Raji (cell line): ENCODE results near the gene TSG101.

Experiments used
- POLR2A ChIP-seq: IDR thresholded peaks from 2 replicates; pipeline ENCODE4 v1.6.1; 2011; ENCODE audit warnings: low read depth, low read length, control low read depth; ENCODE audit not compliant: insufficient read depth

Gene TSG101

DNA sequence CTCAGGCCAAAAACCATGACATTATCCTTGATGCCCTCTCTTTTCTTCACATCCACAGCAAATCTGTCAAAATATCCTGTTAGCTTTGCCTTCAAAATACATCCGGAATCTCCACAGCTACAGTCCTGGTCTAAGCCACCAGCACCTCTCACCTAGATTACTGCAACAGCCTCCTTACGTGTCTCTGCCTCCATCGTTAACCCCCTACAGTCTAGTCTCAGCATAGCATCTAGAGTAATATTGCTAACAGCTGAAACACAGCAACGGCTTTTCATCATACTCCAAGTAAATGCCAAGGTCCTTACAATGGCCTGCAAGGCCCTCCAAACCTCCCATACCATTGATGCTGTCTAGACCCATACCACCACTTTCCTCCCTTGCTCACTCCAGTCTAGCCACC, 4.4 kb downstream of the TSG101 start:
- TF ChIP-seq POLR2A, result no peak

DNA sequence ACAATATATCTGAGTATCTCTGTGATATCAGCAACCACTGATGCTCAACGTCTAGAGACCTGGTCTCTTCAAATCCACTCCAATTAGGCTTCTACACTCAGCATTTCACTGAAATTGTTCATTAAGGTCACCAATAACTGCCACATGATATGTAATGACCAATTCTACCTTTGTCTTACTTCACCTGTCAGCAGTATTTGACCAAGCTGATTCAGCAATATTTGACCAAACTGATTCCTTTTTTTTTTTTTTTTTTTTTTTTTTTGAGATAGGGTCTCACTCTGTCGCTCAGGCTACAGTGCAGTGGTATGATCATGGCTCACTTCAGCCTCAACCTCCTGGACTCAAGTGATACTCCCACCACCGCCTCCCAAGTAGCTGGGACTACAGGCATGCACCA, 5.6 kb downstream of the TSG101 start:
- TF ChIP-seq POLR2A, result no peak

DNA sequence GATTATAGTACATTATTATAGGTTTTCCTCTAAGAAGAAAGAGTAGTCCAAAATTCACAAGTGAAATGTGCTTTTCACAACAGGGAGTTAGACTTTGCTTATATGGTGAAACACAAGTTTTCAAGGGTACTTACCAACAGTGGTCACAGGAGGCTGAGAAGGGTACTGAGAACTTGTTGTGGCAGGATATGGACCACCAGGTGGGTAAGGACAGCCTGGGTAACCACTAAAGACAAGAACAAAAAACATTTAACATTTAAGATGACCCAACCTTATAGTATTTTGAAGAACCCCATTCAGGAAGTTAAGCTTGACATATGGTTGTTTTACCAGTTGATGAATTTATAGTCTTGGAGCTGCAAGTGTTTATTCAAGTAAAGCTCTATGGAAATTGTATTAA, 24.4 kb downstream of the TSG101 start:
- no peak for TF ChIP-seq POLR2A

DNA sequence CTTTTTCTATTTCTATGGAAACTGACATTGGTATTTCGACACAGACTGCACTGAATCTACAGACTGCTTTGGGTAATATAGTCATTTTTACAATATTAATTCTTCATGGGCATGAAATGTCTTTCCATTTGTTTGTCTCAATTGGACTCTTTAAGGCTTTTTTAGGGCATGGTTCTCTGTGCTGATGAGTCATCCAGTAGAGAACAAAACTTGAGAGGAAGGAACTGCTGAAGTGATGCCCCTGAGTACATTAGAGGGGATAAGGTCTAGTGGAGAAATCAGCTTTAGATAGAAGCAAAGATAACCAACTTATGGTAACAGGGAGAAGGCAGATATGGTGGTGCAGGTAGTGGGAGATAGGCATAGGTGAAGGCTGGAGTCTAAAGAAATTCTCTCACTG, 25.1 kb downstream of the TSG101 start:
- TF ChIP-seq POLR2A, result no peak

DNA sequence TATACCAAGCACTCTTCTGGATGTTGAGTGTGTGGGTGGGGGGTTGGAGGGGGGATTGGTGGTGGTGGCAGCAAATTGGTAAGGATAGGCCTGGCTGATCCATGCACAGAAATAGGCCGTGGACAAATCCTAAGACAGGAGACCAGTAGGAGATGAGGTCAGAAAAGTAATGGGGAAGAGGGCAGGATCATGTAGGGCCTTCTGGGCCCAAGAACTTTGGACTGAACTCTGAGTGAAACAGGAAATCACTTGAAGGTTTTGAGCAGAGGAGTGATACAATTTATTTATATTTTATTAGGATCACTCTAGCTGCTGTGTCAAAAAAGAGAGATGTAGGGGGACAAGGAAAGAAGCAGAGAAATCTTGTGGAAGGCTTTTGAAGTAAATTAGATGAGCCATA, 28.7 kb downstream of the TSG101 start:
- no peak for TF ChIP-seq POLR2A

DNA sequence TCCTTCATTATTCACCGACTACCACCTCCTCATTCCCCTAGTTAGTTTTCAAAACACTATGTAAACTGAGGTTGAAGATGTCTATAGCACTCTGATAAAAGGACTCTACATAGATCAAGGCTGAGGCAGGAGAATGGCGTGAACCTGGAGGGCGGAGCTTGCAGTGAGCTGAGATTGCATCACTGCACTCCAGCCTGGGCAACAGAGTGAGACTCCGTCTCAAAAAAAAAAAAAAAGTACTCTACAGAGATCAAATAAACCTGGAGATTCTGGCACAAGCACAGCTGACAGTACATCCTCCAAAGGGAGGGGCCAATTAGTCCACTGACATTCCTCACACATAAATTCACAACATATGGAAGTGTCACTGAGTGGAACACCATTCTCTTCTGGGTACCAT, 31.0 kb downstream of the TSG101 start:
- TF ChIP-seq POLR2A, result no peak

DNA sequence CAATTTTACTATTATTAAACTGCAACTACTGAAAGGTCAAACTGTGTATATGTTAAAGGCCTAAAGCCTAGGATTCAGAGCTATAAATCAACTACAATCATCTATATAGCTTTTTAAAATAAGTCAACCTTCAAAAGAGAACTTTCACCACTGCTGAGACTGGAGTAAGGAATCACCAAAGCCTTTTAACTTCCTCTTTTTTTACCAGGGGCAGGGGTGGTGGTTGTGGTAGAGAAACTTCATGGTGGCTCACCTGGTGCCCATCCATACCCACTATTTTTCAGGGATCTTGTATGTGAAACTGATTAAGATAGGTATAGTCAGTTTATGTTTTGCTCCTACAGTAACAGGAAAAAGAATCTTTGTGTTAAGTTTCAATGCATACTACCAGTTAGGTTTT, 31.5 kb downstream of the TSG101 start:
- no peak for TF ChIP-seq POLR2A

DNA sequence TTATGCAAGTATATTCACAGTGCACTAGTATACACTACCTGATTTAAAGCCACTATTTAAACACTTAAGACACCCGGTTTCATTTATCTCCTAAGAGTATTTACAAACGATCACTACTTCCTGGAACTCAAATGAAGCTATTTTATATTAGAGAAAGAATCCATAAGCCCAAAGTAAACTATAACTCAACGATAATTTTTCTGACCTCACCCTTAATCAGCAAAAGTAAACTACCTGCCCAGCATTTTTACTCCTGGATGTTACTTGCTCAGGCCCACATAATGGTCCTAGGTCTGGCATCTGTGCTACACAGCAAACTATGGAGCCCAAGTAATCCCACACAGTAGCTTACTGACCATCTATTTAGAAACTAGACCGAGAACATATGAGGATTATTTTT, 33.4 kb downstream of the TSG101 start:
- no peak for TF ChIP-seq POLR2A

DNA sequence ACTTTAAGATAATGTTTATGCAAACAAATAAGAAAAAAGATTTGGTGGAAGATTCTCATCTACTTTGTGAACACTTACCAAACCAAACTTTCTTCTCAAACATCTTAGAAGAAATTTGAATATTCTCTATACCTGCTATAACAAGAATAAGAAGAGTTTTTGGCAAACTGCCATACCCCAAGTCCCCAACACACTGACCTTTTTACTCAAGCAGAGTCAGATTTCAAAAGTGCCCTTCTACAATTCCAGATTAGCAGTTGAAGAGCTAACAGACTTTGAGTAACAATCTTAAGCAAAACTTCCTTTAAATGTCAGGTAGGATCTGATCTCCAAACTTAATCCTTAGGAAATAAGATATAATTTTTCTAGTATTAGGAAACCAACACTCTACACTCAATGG, 33.9 kb downstream of the TSG101 start:
- no peak for TF ChIP-seq POLR2A

DNA sequence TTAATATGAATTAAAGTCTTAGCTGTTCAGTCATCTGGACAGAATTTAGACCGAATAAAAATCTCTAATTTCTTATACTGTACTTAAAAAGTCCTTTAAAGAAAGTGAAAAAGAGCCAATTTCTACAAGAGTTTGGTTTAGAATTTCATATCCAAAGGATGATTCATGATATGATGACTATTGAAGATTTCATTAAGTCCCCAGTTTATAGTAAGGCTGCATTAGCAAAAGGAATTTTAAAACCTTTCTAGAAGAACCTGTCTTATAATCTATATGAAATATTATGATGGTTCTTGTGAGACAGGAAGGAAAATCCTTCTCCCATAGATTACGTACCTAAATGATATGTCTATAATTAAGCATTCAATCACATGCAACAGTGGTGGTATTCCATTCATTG, 34.8 kb downstream of the TSG101 start:
- no peak for TF ChIP-seq POLR2A

DNA sequence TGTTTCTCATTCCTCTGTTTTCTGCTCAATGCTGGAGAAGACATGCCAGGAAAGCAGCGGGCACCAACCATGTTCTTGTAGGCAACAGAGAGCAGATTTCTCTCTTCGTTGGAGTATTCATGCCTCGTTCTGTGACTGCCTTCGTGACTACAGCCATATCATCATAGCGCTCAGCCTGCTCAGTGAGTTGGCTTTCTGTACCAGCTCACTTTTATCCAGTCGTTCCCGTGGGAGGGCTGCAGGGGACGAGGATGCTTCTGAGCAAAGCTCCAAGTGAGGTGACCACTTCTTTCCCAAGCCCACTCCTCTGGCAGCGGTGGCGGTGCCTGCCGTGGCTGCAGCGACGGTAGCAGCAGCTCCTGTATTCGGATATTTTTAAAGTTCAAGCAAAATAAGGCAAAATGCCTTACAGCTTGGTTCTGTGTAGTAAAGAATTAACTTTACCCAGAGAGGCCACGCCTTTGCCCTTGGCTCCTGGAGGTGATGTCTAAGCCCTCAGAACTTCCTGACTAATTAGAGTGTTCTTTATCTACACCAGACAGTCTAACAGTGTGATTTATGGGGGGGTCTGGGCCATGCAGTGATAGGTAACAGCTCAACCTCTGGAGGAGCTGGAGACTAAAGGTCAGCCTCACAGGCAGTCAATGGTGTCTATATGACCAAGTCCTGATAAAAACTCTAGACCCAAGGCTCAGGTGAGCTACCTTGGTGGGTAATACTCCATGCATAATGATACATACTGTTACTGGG, 35.8 kb downstream of the TSG101 start:
- TF ChIP-seq POLR2A, result no peak

DNA sequence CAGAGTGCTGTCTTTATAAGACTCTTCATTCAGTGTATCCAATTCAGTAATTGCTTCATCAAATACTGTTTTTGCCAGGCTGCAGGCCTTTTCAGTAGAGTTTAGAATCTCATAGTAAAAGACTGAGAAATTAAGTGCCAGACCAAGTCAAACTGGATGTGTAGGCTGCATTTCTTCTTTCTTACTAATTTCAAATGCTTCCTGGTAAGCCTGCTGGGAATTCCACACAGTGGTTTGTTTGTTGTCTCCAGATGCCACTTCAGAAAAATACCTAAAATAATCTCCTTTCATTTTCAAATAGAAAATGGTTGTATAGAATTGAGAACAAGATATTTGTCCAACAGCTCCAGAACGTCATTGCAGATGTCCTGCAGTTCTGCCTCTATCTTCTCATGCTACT, 36.4 kb downstream of the TSG101 start:
- no peak for TF ChIP-seq POLR2A

DNA sequence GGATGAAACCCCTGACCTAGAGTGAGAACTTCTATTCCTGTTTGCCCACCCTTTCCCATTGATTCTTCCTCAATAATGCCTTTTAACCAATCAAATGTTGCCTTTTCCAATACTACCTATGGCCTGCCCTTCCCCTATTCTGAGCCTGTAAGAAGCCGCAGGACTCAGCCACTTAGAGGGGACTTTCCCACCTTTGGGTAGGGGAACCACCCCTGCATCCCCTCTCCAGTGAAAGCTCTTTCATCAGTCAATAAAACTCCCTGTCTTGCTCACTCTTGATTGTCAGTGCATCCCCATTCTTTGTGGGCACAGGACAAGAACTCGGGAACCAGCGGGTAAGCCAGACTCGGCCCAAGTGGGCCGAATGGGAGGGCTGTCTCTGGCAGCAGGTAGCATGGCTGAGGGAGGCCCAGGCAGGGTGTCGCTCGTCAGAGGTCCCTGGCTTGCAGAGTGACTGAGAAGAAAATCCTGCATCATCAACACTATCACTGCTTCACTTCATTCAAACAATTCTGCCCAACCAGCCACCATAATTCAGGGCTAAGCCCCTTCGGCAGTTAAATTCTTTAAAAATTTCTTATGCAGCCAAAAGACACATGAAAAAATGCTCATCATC, 40.7 kb downstream of the TSG101 start:
- TF ChIP-seq POLR2A, result no peak

DNA sequence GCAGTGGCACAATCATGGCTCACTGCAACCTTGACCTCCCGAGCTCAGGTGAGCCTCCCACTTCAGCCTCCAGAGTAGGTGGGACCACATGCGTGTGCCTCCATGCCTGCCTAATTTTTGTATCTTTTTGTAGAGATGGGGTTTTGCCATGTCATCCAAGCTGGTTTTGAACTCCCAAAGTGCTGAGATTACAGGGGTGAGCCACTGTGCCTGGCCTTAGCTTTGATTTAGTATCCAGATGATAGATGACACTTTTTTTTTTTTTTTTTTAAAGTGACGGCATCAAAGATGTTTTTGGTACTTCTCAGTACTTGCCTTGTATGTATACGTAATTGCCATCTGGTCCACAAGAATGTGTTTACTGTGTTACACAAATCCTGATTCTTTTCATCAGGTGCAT, 47.7 kb downstream of the TSG101 start:
- TF ChIP-seq POLR2A, result no peak

DNA sequence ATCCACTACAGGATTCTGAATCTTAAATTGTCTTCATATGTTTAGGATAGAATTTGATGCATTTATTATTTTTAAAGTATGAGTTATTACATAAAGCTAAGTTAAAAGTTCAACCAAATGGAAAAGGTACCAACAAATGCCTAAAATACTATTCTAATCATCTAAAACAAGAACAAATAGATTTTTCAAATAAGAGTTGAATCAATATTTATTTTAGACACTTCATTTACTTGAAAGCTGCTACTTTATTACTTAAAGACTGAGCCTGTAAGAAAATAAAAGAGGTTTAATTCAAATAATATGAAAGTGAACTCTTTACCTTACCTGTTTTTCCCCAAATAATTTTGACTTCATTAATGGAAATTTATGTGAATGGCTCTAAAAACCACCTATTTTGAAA, 54.2 kb downstream of the TSG101 start:
- TF ChIP-seq POLR2A, result no peak

DNA sequence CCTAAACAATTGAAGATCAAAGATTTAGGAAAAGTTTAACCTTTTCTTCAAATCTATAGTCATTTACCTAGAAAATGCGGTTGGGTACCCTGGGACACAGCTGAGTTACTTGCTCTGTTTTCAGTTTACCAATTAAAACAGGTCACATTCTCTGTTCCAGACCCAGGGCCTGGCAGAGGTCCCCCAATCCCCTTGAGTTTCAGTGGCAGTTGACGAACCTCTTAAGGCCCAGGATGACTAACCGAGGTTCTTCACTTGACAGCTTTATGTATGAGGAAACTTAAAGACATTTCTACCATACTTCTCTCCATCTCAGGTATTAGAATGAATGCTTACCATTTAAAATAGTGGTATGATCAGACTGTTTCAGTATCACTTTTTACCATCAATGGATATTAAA, 54.7 kb downstream of the TSG101 start:
- no peak for TF ChIP-seq POLR2A

DNA sequence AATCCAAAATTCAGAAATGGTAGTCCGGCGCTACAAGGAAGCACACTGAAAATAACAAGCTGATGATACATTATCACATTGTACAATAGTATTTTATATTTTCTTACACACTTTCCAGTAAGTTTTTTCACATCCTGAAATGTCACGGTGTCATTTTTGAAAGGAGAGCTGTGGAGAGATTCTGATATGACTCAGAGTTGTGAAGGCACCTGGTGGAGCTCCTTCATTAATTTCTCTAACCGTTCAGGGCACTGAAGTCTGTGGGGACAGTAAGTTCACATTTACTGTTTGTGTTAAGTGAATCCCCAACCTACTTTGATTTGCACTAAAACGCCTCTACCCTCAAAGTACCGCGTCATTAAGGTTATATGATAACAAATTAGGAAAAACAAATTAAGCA, 57.8 kb downstream of the TSG101 start:
- no peak for TF ChIP-seq POLR2A

DNA sequence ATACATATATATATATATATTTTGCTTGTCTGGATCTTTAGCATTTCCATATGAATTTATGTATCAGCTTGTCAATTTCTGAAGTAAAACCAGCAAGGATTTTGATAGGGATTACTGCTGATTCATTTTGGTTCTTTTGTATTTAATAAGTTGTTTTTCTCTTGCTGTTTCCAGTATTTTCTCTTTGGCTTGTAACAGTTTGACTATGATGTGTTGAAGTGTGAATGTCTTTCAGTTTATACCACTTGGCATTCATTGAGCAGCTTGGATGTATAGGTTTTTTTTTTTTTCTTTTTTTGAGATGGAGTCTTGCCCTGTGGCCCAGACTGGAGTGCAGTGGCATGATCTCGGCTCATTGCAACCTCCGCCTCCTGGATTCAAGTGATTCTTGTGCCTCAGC, 58.7 kb downstream of the TSG101 start:
- TF ChIP-seq POLR2A, result no peak

DNA sequence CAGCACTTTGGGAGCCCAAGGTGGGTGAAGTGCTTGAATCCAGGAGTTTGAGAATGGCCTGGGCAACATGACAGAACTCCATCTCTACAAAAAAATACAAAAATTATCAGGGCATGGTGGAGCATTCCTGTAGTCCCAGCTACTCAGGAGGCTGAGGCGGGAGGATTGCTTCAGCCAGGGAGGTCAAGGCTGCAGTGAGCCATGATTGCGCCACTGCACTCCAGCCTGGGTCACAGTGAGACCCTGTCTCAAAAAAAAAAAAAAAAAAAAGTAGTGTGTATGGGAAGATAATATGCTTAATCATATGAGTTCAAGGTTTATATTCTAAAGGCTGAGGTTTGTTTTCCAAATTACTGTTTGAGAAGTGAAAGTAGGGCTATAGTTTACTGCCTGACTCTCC, 60.3 kb downstream of the TSG101 start:
- no peak for TF ChIP-seq POLR2A
